Large intestine (tissue), 12 donors: ENCODE measurements around the gene ZNF790. TPM values are rescaled to one million over a fixed set of nuclear protein-coding genes. Genes with fewer than 3 reads are reported as not detected.

Experiments used
- DNase-seq, 2 donors: peaks; one replicate each; pipeline versions ENCODE4 v3.0.0 to v3.0.0-alpha.2; 2013
- H3K27ac ChIP-seq: one replicate; pipeline ENCODE4 v1.5.1; 2013; ENCODE audit warnings: low read length
- H3K27me3 ChIP-seq: 2 replicates; pipeline ENCODE4 v1.6.1; 2013; ENCODE audit warnings: low read length; ENCODE audit not compliant: control insufficient read depth, insufficient read depth
- H3K36me3 ChIP-seq: 2 replicates; pipeline ENCODE4 v1.6.1; 2013; ENCODE audit warnings: low read length; ENCODE audit not compliant: control insufficient read depth, insufficient read depth
- H3K4me1 ChIP-seq: one replicate; pipeline ENCODE4 v1.6.1; 2013; ENCODE audit warnings: low read length; ENCODE audit not compliant: control insufficient read depth, insufficient read depth
- H3K4me3 ChIP-seq: one replicate; pipeline ENCODE4 v1.5.1; 2013; ENCODE audit warnings: low read length
- H3K9me3 ChIP-seq: one replicate; pipeline ENCODE4 v1.6.1; 2013; ENCODE audit warnings: mild to moderate bottlenecking, low read depth, low read length, moderate library complexity; ENCODE audit not compliant: control insufficient read depth
- WGBS: methylation state at CpG from one replicate; pipeline ENCODE4 v1.1.5; 2013; ENCODE audit warnings: low lambda C conversion rate; ENCODE audit not compliant: insufficient coverage; 5-methylcytosine and 5-hydroxymethylcytosine counted together
- long read RNA-seq, 11 donors: transcript quantifications; one replicate each; lab custom pipeline, GENCODE V29; 2026
- polyA plus RNA-seq: library from polyadenylated mRNA; unstranded; fragments of 120-200 nt; gene quantifications from one replicate; pipeline ENCODE4 v1.2.1, GENCODE V29; 2013

ZNF790 gene
- 9.4 TPM for polyA plus RNA-seq
- long read RNA-seq, donor 1: 0 reads
- long read RNA-seq, donor 2, partial matches to known transcripts: 0 of 3 reads
- long read RNA-seq, donor 2, other reads (novel, unspliced or antisense): 0 of 3 reads
- long read RNA-seq, donor 3: 0 reads
- long read RNA-seq, donor 4: 0 reads
- long read RNA-seq, donor 5, partial matches to known transcripts: 0 of 1 reads
- long read RNA-seq, donor 5, other reads (novel, unspliced or antisense): 0 of 1 reads
- long read RNA-seq, donor 6: 0 reads
- long read RNA-seq, donor 7, partial matches to known transcripts: 0 of 1 reads
- long read RNA-seq, donor 7, other reads (novel, unspliced or antisense): 0 of 1 reads
- long read RNA-seq, donor 8, partial matches to known transcripts: 5 of 7 reads
- long read RNA-seq, donor 8, other reads (novel, unspliced or antisense): 0 of 7 reads
- long read RNA-seq, donor 9, partial matches to known transcripts: 0 of 1 reads
- long read RNA-seq, donor 9, other reads (novel, unspliced or antisense): 0 of 1 reads
- long read RNA-seq, donor 10, partial matches to known transcripts: 0 of 1 reads
- long read RNA-seq, donor 10, other reads (novel, unspliced or antisense): 0 of 1 reads
- long read RNA-seq, donor 11, partial matches to known transcripts: 0 of 1 reads
- long read RNA-seq, donor 11, other reads (novel, unspliced or antisense): 0 of 1 reads

GRCh38 chr19:36837906-36838783 is at the start of gene ZNF790:
Gene ZNF790 (minus strand): TSS chr19:36838387. CDS start chr19:36825619, 12,768 bp downstream.
- peaks cover 4% of the 10 kb centered on the region for H3K4me1 ChIP-seq

GRCh38 chr19:36876993-36877938 is 39.1 kb upstream of the ZNF790 start:
- no peak overlapping the region for H3K4me3 ChIP-seq
- no peak for DNase-seq
- H3K27ac ChIP-seq: no peak overlapping the region
- WGBS: no CpG with 5 or more reads among the region's 10 CpGs
- H3K9me3 ChIP-seq: peaks cover 53% of the 10 kb centered on the region
- peaks cover 18% of the 10 kb centered on the region for H3K36me3 ChIP-seq
- no peaks in the 10 kb centered on the region for H3K27me3 ChIP-seq
- H3K4me1 ChIP-seq: no peaks in the 10 kb centered on the region

More at GRCh38 chr19:36837906-36838783, at the start of gene ZNF790:
- 0% methylated on average over 1 of the region's 56 CpGs for WGBS
- Histone ChIP-seq H3K4me3 (peak within 1 kb of the TSS; percentile 73), H3K36me3 (peaks cover 11% of the 10 kb centered on the region), H3K27me3 (no peaks in the 10 kb centered on the region), H3K27ac (peak within 1 kb of the TSS; percentile 98), H3K9me3 (peaks cover 32% of the 10 kb centered on the region)
- peak; percentile 92 to 98 for DNase-seq

GRCh38 chr19:36851898-36852297 is 13.7 kb upstream of the ZNF790 start:
- H3K36me3 ChIP-seq: peaks cover 7% of the 10 kb centered on the region
- peaks cover 2% of the 10 kb centered on the region for H3K4me1 ChIP-seq
- peaks cover 22% of the 10 kb centered on the region for H3K9me3 ChIP-seq
- H3K27me3 ChIP-seq: no peaks in the 10 kb centered on the region
- peak overlapping the region; percentile 61 for H3K4me3 ChIP-seq
- DNase-seq: no peak
- no CpG with 5 or more reads among the region's 3 CpGs for WGBS
- H3K27ac ChIP-seq: no peak overlapping the region

GRCh38 chr19:36850559-36851442 is 12.6 kb upstream of the ZNF790 start, which contains the start of gene ZNF345:
Gene ZNF345 (plus strand): TSS chr19:36850876. CDS start chr19:36876831, 25,955 bp downstream.
- peak within 1 kb of the TSS; percentile 61 for H3K4me3 ChIP-seq
- no CpG with 5 or more reads among the region's 43 CpGs for WGBS
- peak; percentile 90 to 98 for DNase-seq
- H3K36me3 ChIP-seq: peaks cover 7% of the 10 kb centered on the region
- peaks cover 15% of the 10 kb centered on the region for H3K9me3 ChIP-seq
- peaks cover 2% of the 10 kb centered on the region for H3K4me1 ChIP-seq
- H3K27ac ChIP-seq: peak within 1 kb of the TSS; percentile 89
- H3K27me3 ChIP-seq: no peaks in the 10 kb centered on the region

- WGBS: 8% methylated on average over 2 of the region's 36 CpGs
- peaks cover 7% of the 10 kb centered on the region for H3K36me3 ChIP-seq
- H3K27me3 ChIP-seq: no peaks in the 10 kb centered on the region
- DNase-seq: peak; percentile 91 to 96
- peak overlapping the region; percentile 89 for H3K27ac ChIP-seq
- peaks cover 13% of the 10 kb centered on the region for H3K9me3 ChIP-seq
- H3K4me1 ChIP-seq: peaks cover 2% of the 10 kb centered on the region
- peak overlapping the region; percentile 61 for H3K4me3 ChIP-seq
Measured at GRCh38 chr19:36849701-36850558, 11.7 kb upstream of the ZNF790 start.

GRCh38 chr19:36847968-36848367 is 9.8 kb upstream of the ZNF790 start:
- peaks cover 16% of the 10 kb centered on the region for H3K9me3 ChIP-seq
- H3K27me3 ChIP-seq: no peaks in the 10 kb centered on the region
- H3K27ac ChIP-seq: no peak overlapping the region
- no peak overlapping the region for H3K4me3 ChIP-seq
- WGBS: no CpG with 5 or more reads among the region's 1 CpG
- peaks cover 2% of the 10 kb centered on the region for H3K4me1 ChIP-seq
- DNase-seq: no peak
- peaks cover 6% of the 10 kb centered on the region for H3K36me3 ChIP-seq

- Histone ChIP-seq H3K36me3 (peaks cover 8% of the 10 kb centered on the region), H3K27ac (peak overlapping the region; percentile 98), H3K9me3 (peaks cover 26% of the 10 kb centered on the region), H3K4me1 (peaks cover 4% of the 10 kb centered on the region), H3K27me3 (no peaks in the 10 kb centered on the region), H3K4me3 (peak overlapping the region; percentile 73)
- WGBS: 33% methylated on average over 1 of the region's 12 CpGs
- no peak for DNase-seq
Measured at GRCh38 chr19:36838784-36839324, 667 bp upstream of the ZNF790 start.
